ENCODE data around the gene HOXC9. TPM values are rescaled to one million over a fixed set of nuclear protein-coding genes. Genes with fewer than 3 reads are reported as not detected.

HOXC9 gene
- total RNA-seq, 1 donor from 2014 or later = not detected

DNA sequence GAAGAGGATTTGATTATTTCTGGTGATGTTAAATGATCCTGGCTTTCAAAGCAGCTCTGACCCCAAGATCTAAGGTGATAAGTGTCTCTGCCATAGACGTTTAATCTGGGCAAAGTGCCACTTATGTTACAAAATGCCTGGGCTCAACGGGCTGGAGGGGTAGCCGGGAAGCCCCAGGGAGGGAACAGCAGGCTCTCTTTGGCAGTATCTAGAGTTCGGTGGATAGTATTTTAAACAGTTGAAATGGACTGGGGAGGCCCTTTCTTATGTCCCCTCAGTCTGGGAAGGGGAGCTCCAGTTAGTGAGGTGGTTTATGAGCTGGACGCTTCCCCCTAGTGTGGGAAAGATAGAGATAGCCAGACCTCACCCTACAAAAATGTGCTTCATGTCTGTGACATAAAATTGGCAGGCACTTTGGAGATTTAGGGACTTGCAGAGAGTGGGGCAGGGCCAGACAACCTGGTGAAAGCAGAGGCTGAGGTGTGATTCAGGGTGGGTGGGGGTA is 32.5 kb upstream of the HOXC9 start:
- Histone ChIP-seq H3K36me3 (no peaks in the 10 kb centered on the region), H3K27me3 (peaks cover 4% of the 10 kb centered on the region), H3K27ac (no peak overlapping the region), H3K4me1 (no peaks in the 10 kb centered on the region), H3K4me3 (no peak overlapping the region), H3K9me3 (no peaks in the 10 kb centered on the region)
- no peak for TF ChIP-seq POLR2AphosphoS5 (IDR thresholded peaks at IDR 0.05; ENCODE audit: insufficient read depth in 1 of 2, low read depth in 1 of 2)
- TF ChIP-seq POLR2A (IDR thresholded peaks at IDR 0.05) = no peak
- no peak for DNase-seq (ENCODE audit: extremely low spot score in 2 of 2)
- intact Hi-C loops (cut with DNase I) = no loop called here

GRCh38 chr12:53968214-53969127 is 31.5 kb upstream of the HOXC9 start:
- Histone ChIP-seq H3K27me3 (peaks cover 4% of the 10 kb centered on the region), H3K36me3 (no peaks in the 10 kb centered on the region), H3K9me3 (no peaks in the 10 kb centered on the region), H3K27ac (no peak overlapping the region), H3K4me3 (no peak overlapping the region), H3K4me1 (peaks cover 1% of the 10 kb centered on the region)
- no peak for TF ChIP-seq POLR2AphosphoS5 (IDR thresholded peaks at IDR 0.05; ENCODE audit: insufficient read depth in 1 of 2, low read depth in 1 of 2)
- TF ChIP-seq CTCF (IDR thresholded peaks at IDR 0.05) = no peak
- TF ChIP-seq POLR2A (IDR thresholded peaks at IDR 0.05) = no peak
- no peak for DNase-seq (ENCODE audit: extremely low spot score in 2 of 2)
- intact Hi-C loops (cut with DNase I) = no loop called here

DNA sequence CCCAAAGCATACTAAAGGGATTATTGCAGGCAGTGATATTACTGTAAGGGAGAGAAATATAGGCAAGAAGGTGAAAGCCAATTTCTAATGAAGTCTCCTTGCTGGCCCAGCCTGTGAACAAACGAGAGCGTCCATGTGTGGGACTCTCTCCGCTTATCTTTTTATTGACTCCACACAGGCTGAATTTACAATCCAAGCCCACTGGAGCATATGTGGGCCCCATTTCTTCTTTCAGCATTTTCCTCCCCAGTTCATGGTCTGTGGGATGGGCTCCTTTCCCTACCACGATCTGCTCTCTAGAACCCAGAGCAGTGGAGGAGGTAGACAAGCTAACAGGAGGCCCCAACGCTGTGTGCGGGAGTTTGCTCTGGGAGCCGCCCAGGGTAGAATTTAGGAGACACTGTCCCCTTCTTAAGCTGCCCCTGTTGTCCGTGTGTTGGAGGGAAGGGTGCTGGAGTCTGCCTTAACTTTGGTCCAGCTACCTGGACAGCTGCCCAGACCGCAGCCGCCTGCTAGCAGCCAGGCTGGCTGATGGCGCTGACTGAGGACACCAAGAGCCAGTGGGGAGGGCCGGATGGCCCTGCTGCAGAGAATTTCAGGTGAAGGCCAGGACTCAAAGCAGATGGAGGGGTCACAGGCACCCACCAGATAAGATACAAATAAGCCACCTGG is 30.2 kb upstream of the HOXC9 start:
- no peaks in the 10 kb centered on the region for H3K36me3 ChIP-seq
- peaks cover 14% of the 10 kb centered on the region for H3K4me1 ChIP-seq
- no peak overlapping the region for H3K4me3 ChIP-seq
- no peaks in the 10 kb centered on the region for H3K9me3 ChIP-seq
- intact Hi-C loops (cut with DNase I) = no loop called here
- TF ChIP-seq POLR2A (IDR thresholded peaks at IDR 0.05) (no peak), CTCF (IDR thresholded peaks at IDR 0.05) (no peak), POLR2AphosphoS5 (IDR thresholded peaks at IDR 0.05; ENCODE audit: insufficient read depth in 1 of 2, low read depth in 1 of 2) (no peak)
- peaks cover 9% of the 10 kb centered on the region for H3K27me3 ChIP-seq
- DNase-seq (ENCODE audit: extremely low spot score in 2 of 2) = no peak
- H3K27ac ChIP-seq = no peak overlapping the region

DNA sequence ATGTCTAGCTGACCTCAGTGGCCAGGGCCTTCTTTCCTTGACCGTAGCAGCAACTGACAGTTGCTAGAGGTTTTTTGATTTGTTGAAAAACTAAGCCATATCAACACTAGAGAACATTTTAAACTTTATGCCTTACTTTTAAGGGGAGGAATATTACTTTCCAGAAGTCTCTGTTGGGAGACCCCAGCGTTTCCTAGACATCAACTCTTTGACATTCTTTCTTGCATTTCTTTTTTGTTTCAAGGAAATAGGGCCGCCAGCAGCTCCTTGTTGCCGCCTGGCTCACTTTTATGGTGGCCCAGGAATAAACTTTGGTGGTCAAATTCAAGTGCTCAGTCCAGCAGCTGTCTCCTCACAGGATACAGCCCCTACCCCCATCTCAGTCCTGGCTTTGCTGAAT is 29.5 kb upstream of the HOXC9 start:
- H3K27me3 ChIP-seq = peaks cover 17% of the 10 kb centered on the region
- H3K4me1 ChIP-seq = peaks cover 20% of the 10 kb centered on the region
- intact Hi-C loops (cut with DNase I) = no loop called here
- H3K27ac ChIP-seq = no peak overlapping the region
- no peak overlapping the region for H3K4me3 ChIP-seq
- H3K36me3 ChIP-seq = no peaks in the 10 kb centered on the region
- TF ChIP-seq CTCF (IDR thresholded peaks at IDR 0.05) (no peak), POLR2AphosphoS5 (IDR thresholded peaks at IDR 0.05; ENCODE audit: insufficient read depth in 1 of 2, low read depth in 1 of 2) (no peak)
- H3K9me3 ChIP-seq = no peaks in the 10 kb centered on the region
- DNase-seq (ENCODE audit: extremely low spot score in 2 of 2) = no peak

- intact Hi-C loops (cut with DNase I) = no loop called here
- no peaks in the 10 kb centered on the region for H3K9me3 ChIP-seq
- H3K27me3 ChIP-seq = peaks cover 19% of the 10 kb centered on the region
- no peak overlapping the region for H3K4me3 ChIP-seq
- TF ChIP-seq POLR2AphosphoS5 (IDR thresholded peaks at IDR 0.05; ENCODE audit: insufficient read depth in 1 of 2, low read depth in 1 of 2) = no peak
- TF ChIP-seq POLR2A (IDR thresholded peaks at IDR 0.05) = no peak
- no peak for TF ChIP-seq CTCF (IDR thresholded peaks at IDR 0.05)
- no peak for DNase-seq (ENCODE audit: extremely low spot score in 2 of 2)
- H3K4me1 ChIP-seq = peaks cover 20% of the 10 kb centered on the region
- H3K36me3 ChIP-seq = no peaks in the 10 kb centered on the region
- no peak overlapping the region for H3K27ac ChIP-seq
Observed at GRCh38 chr12:53971129-53971528, 28.8 kb upstream of the HOXC9 start.
